ENCODE results near the gene ATP10A.

The ATP10A gene

GRCh38 chr15:25716414-25717126 is 146.6 kb downstream of the ATP10A start:
- DNase-seq (ENCODE audit: low read depth) = no peak

- no peak for DNase-seq (ENCODE audit: low read depth)
Measured at GRCh38 chr15:25715536-25716413, 147.4 kb downstream of the ATP10A start.

GRCh38 chr15:25714538-25714840 is 148.6 kb downstream of the ATP10A start:
- DNase-seq (ENCODE audit: low read depth) = no peak

GRCh38 chr15:25713736-25714537 is 149.2 kb downstream of the ATP10A start:
- no peak for DNase-seq (ENCODE audit: low read depth)

- DNase-seq (ENCODE audit: low read depth) = no peak
Measured at GRCh38 chr15:25712961-25713355, 150.2 kb downstream of the ATP10A start.

GRCh38 chr15:25712192-25712960 is 150.8 kb downstream of the ATP10A start:
- no peak for DNase-seq (ENCODE audit: low read depth)

GRCh38 chr15:25711691-25712090 is 151.4 kb downstream of the ATP10A start:
- no peak for DNase-seq (ENCODE audit: low read depth)

- no peak for DNase-seq (ENCODE audit: low read depth)
Measured at GRCh38 chr15:25711164-25711563, 152.0 kb downstream of the ATP10A start.

GRCh38 chr15:25710184-25710583 is 152.9 kb downstream of the ATP10A start:
- DNase-seq (ENCODE audit: low read depth) = no peak

- DNase-seq (ENCODE audit: low read depth) = no peak
Measured at GRCh38 chr15:25709437-25710159, 153.5 kb downstream of the ATP10A start.

- no peak for DNase-seq (ENCODE audit: low read depth)
Measured at GRCh38 chr15:25708391-25708790, 154.7 kb downstream of the ATP10A start.

GRCh38 chr15:25707656-25708365 is 155.3 kb downstream of the ATP10A start:
- DNase-seq (ENCODE audit: low read depth) = no peak

GRCh38 chr15:25706176-25706955 is 156.8 kb downstream of the ATP10A start:
- DNase-seq (ENCODE audit: low read depth) = no peak

- DNase-seq (ENCODE audit: low read depth) = no peak
Measured at GRCh38 chr15:25705433-25706115, 157.6 kb downstream of the ATP10A start.

- DNase-seq (ENCODE audit: low read depth) = no peak
Measured at GRCh38 chr15:25703726-25704125, 159.4 kb downstream of the ATP10A start.

GRCh38 chr15:25701721-25702465 is 161.2 kb downstream of the ATP10A start:
- DNase-seq (ENCODE audit: low read depth) = no peak

GRCh38 chr15:25700916-25701315 is 162.2 kb downstream of the ATP10A start:
- DNase-seq (ENCODE audit: low read depth) = no peak

- DNase-seq (ENCODE audit: low read depth) = no peak
Measured at GRCh38 chr15:25697586-25697985, 165.5 kb downstream of the ATP10A start.

Data from HS-5 (cell line).